Neural progenitor cell (in vitro differentiated cells): ENCODE measurements around the gene CAPZA1. TPM values are rescaled to one million over a fixed set of nuclear protein-coding genes. Genes with fewer than 3 reads are reported as not detected.

Experiments used
- DNase-seq: peaks from one replicate; pipeline ENCODE4 v3.0.0-alpha.2; 2016; ENCODE audit warnings: low spot score
- H2AFZ ChIP-seq: fragments of 200-600 bp; sonication (generic); replicated peaks from 2 replicates; pipeline ENCODE4 v1.6.1; 2016; ENCODE audit warnings: antibody characterized with exemption
- H3F3A ChIP-seq: fragments of 200-600 bp; sonication (generic); 2 replicates; pipeline ENCODE4 v1.6.1; 2016; ENCODE audit warnings: antibody characterized with exemption, low read depth
- H3K27ac ChIP-seq: fragments of 200-600 bp; sonication (generic); 2 replicates; pipeline ENCODE4 v1.5.1; 2016; ENCODE audit warnings: mild to moderate bottlenecking
- H3K27me3 ChIP-seq: fragments of 200-600 bp; sonication (generic); 2 replicates; pipeline ENCODE4 v1.6.1; 2016; ENCODE audit warnings: mild to moderate bottlenecking, moderate library complexity
- H3K36me3 ChIP-seq: fragments of 200-600 bp; sonication (generic); 2 replicates; pipeline ENCODE4 v1.5.1; 2016
- H3K4me1 ChIP-seq: fragments of 200-600 bp; sonication (generic); 2 replicates; pipeline ENCODE4 v1.6.1; 2016; ENCODE audit warnings: mixed run types
- H3K4me2 ChIP-seq: fragments of 200-600 bp; sonication (generic); 2 replicates; pipeline ENCODE4 v1.6.1; 2016
- H3K4me3 ChIP-seq: fragments of 200-600 bp; sonication (generic); 2 replicates; pipeline ENCODE4 v1.5.1; 2016
- H3K79me2 ChIP-seq: fragments of 200-600 bp; sonication (generic); 2 replicates; pipeline ENCODE4 v1.6.1; 2016; ENCODE audit warnings: low read depth
- H3K9ac ChIP-seq: fragments of 200-600 bp; sonication (generic); 2 replicates; pipeline ENCODE4 v1.6.1; 2016
- H3K9me3 ChIP-seq: fragments of 200-600 bp; sonication (generic); 2 replicates; pipeline ENCODE4 v1.5.1; 2016; ENCODE audit warnings: low read depth
- H4K20me1 ChIP-seq: fragments of 200-600 bp; sonication (generic); 2 replicates; pipeline ENCODE4 v1.6.1; 2016; ENCODE audit warnings: low read depth
- H3K27ac Mint-ChIP-seq: 3 replicates; pipeline ENCODE4 v1.8.0; 2021; ENCODE audit warnings: mixed read lengths
- H3K27me3 Mint-ChIP-seq: 2 replicates; pipeline ENCODE4 v1.8.0; 2022; ENCODE audit warnings: low read depth, mild to moderate bottlenecking, inconsistent platforms, moderate library complexity, mixed read lengths; ENCODE audit not compliant: insufficient read depth
- H3K36me3 Mint-ChIP-seq: 3 replicates; pipeline ENCODE4 v1.8.0; 2021; ENCODE audit warnings: mixed read lengths
- H3K4me1 Mint-ChIP-seq: 3 replicates; pipeline ENCODE4 v1.8.0; 2021; ENCODE audit warnings: mixed read lengths
- H3K4me3 Mint-ChIP-seq: 3 replicates; pipeline ENCODE4 v1.8.0; 2021; ENCODE audit warnings: mild to moderate bottlenecking, moderate library complexity, mixed read lengths
- H3K9me3 Mint-ChIP-seq: 3 replicates; pipeline ENCODE4 v1.8.0; 2020; ENCODE audit warnings: mixed read lengths
- CTCF ChIP-seq: fragments of 200-600 bp; sonication (generic); IDR thresholded peaks from 2 replicates; pipeline ENCODE4 v1.5.1; 2017; ENCODE audit warnings: antibody characterized with exemption, mild to moderate bottlenecking
- EZH2 ChIP-seq: fragments of 200-600 bp; sonication (generic); IDR thresholded peaks from 2 replicates; pipeline ENCODE4 v1.6.1; 2017; ENCODE audit warnings: antibody characterized with exemption, mild to moderate bottlenecking, moderate library complexity
- EZH2phosphoT487 ChIP-seq: fragments of 200-600 bp; sonication (generic); IDR thresholded peaks from 2 replicates; pipeline ENCODE4 v1.6.1; 2017; ENCODE audit warnings: antibody characterized with exemption
- total RNA-seq: library from RNA; depleted of rRNA; stranded (reverse); fragments of >200 nt; gene quantifications from 2 replicates; pipeline ENCODE4 v1.2.3, GENCODE V29; 2015; ENCODE audit warnings: low replicate concordance

CAPZA1 gene
- 144 and 218 TPM in 2 replicates for total RNA-seq

GRCh38 chr1:112619518-112620376 lies at the start of gene CAPZA1:
Gene CAPZA1 (plus strand): TSS chr1:112619832. CDS start chr1:112619845, 13 bp downstream.
- Mint-ChIP-seq H3K4me3 (peak within 1 kb of the TSS; percentile 99), H3K36me3 (peaks cover 2% of the 10 kb centered on the region), H3K27me3 (peaks cover 7% of the 10 kb centered on the region), H3K9me3 (no peaks in the 10 kb centered on the region), H3K4me1 (peaks cover 28% of the 10 kb centered on the region), H3K27ac (peak within 1 kb of the TSS; percentile 100)
- peak within 1 kb of the TSS; percentile 93 for H3K9ac ChIP-seq
- H3K4me1 ChIP-seq: peaks cover 16% of the 10 kb centered on the region
- H2AFZ ChIP-seq: peak within 1 kb of the TSS; percentile 85
- peak within 1 kb of the TSS; percentile 94 for H3K27ac ChIP-seq
- H3K9me3 ChIP-seq: no peaks in the 10 kb centered on the region
- peak; percentile 93 for DNase-seq
- peaks cover 37% of the 10 kb centered on the region for H4K20me1 ChIP-seq
- H3K36me3 ChIP-seq: peaks cover 5% of the 10 kb centered on the region
- peaks cover 26% of the 10 kb centered on the region for H3F3A ChIP-seq
- no peaks in the 10 kb centered on the region for H3K27me3 ChIP-seq
- TF ChIP-seq CTCF (no peak), EZH2 (no peak), EZH2phosphoT487 (no peak)
- peak within 1 kb of the TSS; percentile 79 for H3K4me2 ChIP-seq
- H3K4me3 ChIP-seq: peak within 1 kb of the TSS; percentile 80
- H3K79me2 ChIP-seq: peaks cover 98% of the 10 kb centered on the region

GRCh38 chr1:112575154-112575804 lies 44.4 kb upstream of the CAPZA1 start:
- Mint-ChIP-seq H3K36me3 (peaks cover 41% of the 10 kb centered on the region), H3K27me3 (no peaks in the 10 kb centered on the region)
- H3K4me2 ChIP-seq: no peak overlapping the region

GRCh38 chr1:112576240-112576639 lies 43.4 kb upstream of the CAPZA1 start:
- H3K9me3 Mint-ChIP-seq: peaks cover 4% of the 10 kb centered on the region
- Histone ChIP-seq H3K9me3 (no peaks in the 10 kb centered on the region), H3K4me1 (no peaks in the 10 kb centered on the region), H2AFZ (no peak overlapping the region), H3K27ac (no peak overlapping the region), H3K27me3 (no peaks in the 10 kb centered on the region), H3K9ac (no peak overlapping the region), H4K20me1 (no peaks in the 10 kb centered on the region), H3K4me3 (no peak overlapping the region), H3K36me3 (peaks cover 4% of the 10 kb centered on the region), H3K79me2 (no peaks in the 10 kb centered on the region), H3K4me2 (no peak overlapping the region), H3F3A (no peaks in the 10 kb centered on the region)
- TF ChIP-seq EZH2phosphoT487 (no peak), CTCF (no peak), EZH2 (no peak)
- H3K4me3 Mint-ChIP-seq: no peak overlapping the region
- H3K27ac Mint-ChIP-seq: no peak overlapping the region
- H3K36me3 Mint-ChIP-seq: peaks cover 39% of the 10 kb centered on the region
- DNase-seq: no peak
- H3K27me3 Mint-ChIP-seq: no peaks in the 10 kb centered on the region
- no peaks in the 10 kb centered on the region for H3K4me1 Mint-ChIP-seq

More at GRCh38 chr1:112575154-112575804, 44.4 kb upstream of the CAPZA1 start:
- no peak for DNase-seq
- H3K27ac Mint-ChIP-seq: no peak overlapping the region
- Histone ChIP-seq H3K9me3 (no peaks in the 10 kb centered on the region), H3K9ac (no peak overlapping the region), H3K4me1 (no peaks in the 10 kb centered on the region), H3K79me2 (no peaks in the 10 kb centered on the region), H4K20me1 (no peaks in the 10 kb centered on the region), H3K27me3 (no peaks in the 10 kb centered on the region), H3K27ac (no peak overlapping the region), H3F3A (no peaks in the 10 kb centered on the region), H2AFZ (no peak overlapping the region), H3K4me3 (no peak overlapping the region), H3K36me3 (peaks cover 4% of the 10 kb centered on the region)
- no peak for TF ChIP-seq CTCF
- no peak for TF ChIP-seq EZH2
- TF ChIP-seq EZH2phosphoT487: no peak
- peaks cover 4% of the 10 kb centered on the region for H3K9me3 Mint-ChIP-seq
- H3K4me3 Mint-ChIP-seq: no peak overlapping the region
- H3K4me1 Mint-ChIP-seq: no peaks in the 10 kb centered on the region
